Memory B cell (primary cell): ENCODE measurements around the gene ALDH1A2.
"Not testable (repeated sequence)": the region's sequence is repeated elsewhere in the genome, so short reads cannot be mapped to it uniquely, and the experiment has no call there.

Source experiments
- ATAC-seq: fragments of 150-1000 bp; cut with Tn5 transposase; 2 replicates; pipeline ENCODE4 v1.10.0; 2021; ENCODE audit warnings: low read depth, mild to moderate bottlenecking, moderate library complexity
- DNase-seq, 2 donors: peaks; one replicate each; pipeline ENCODE4 v3.0.0; 2022; ENCODE audit warnings: low spot score in 2 of 2
- H3K27ac Mint-ChIP-seq: one replicate; pipeline ENCODE4 v1.8.0; 2022; ENCODE audit warnings: mild to moderate bottlenecking, moderate library complexity, mixed read lengths
- H3K27me3 Mint-ChIP-seq: one replicate; pipeline ENCODE4 v1.8.0; 2022; ENCODE audit warnings: mixed read lengths
- H3K36me3 Mint-ChIP-seq: one replicate; pipeline ENCODE4 v1.8.0; 2022; ENCODE audit warnings: mild to moderate bottlenecking, mixed read lengths
- H3K4me1 Mint-ChIP-seq: one replicate; pipeline ENCODE4 v1.8.0; 2022; ENCODE audit warnings: mixed read lengths
- H3K4me3 Mint-ChIP-seq: one replicate; pipeline ENCODE4 v1.8.0; 2022; ENCODE audit warnings: mild to moderate bottlenecking, moderate library complexity, mixed read lengths
- H3K9me3 Mint-ChIP-seq: one replicate; pipeline ENCODE4 v1.8.0; 2022; ENCODE audit warnings: mixed read lengths

ALDH1A2 gene

GRCh38 chr15:58065445-58066041 is at the start of gene ALDH1A2:
Gene ALDH1A2, minus strand, starts transcription at chr15:58065711. Its CDS starts 61 bp downstream, at chr15:58065650.
- ATAC-seq (no peak), DNase-seq (no peak)
- Mint-ChIP-seq H3K27me3 (peaks cover 15% of the 10 kb centered on the region), H3K36me3 (no peaks in the 10 kb centered on the region), H3K4me1 (peaks cover 6% of the 10 kb centered on the region), H3K9me3 (no peaks in the 10 kb centered on the region), H3K27ac (no peak within 1 kb of the TSS), H3K4me3 (peak within 1 kb of the TSS; percentile 68)

GRCh38 chr15:58114812-58115211 is 49.3 kb upstream of the ALDH1A2 start:
- Mint-ChIP-seq H3K36me3 (no peaks in the 10 kb centered on the region), H3K9me3 (no peaks in the 10 kb centered on the region), H3K27ac (no peak overlapping the region), H3K27me3 (peaks cover 6% of the 10 kb centered on the region), H3K4me3 (no peak overlapping the region), H3K4me1 (no peaks in the 10 kb centered on the region)
- ATAC-seq (no peak), DNase-seq (no peak)

- Mint-ChIP-seq H3K36me3 (no peaks in the 10 kb centered on the region), H3K4me3 (no peak overlapping the region), H3K9me3 (no peaks in the 10 kb centered on the region), H3K27me3 (peaks cover 6% of the 10 kb centered on the region), H3K27ac (no peak overlapping the region), H3K4me1 (no peaks in the 10 kb centered on the region)
- ATAC-seq, result no peak
- no peak for DNase-seq
Observed at GRCh38 chr15:58114388-58114787, 48.9 kb upstream of the ALDH1A2 start.

- H3K27me3 Mint-ChIP-seq, H3K27ac Mint-ChIP-seq, H3K36me3 Mint-ChIP-seq, H3K9me3 Mint-ChIP-seq, ATAC-seq, H3K4me1 Mint-ChIP-seq, DNase-seq, H3K4me3 Mint-ChIP-seq: not testable (repeated sequence)
Observed at GRCh38 chr15:58113358-58113757, 47.8 kb upstream of the ALDH1A2 start.

GRCh38 chr15:58111718-58112104 is 46.2 kb upstream of the ALDH1A2 start:
- H3K9me3 Mint-ChIP-seq, result no peaks in the 10 kb centered on the region

GRCh38 chr15:58110999-58111717 is 45.6 kb upstream of the ALDH1A2 start:
- H3K27ac Mint-ChIP-seq, result no peak overlapping the region
- ATAC-seq, result no peak

More at GRCh38 chr15:58111718-58112104, 46.2 kb upstream of the ALDH1A2 start:
- Mint-ChIP-seq H3K4me1 (no peaks in the 10 kb centered on the region), H3K27ac (no peak overlapping the region), H3K27me3 (peaks cover 6% of the 10 kb centered on the region), H3K4me3 (no peak overlapping the region), H3K36me3 (no peaks in the 10 kb centered on the region)
- no peak for ATAC-seq
- no peak for DNase-seq

GRCh38 chr15:58109419-58109818 is 43.9 kb upstream of the ALDH1A2 start:
- H3K4me1 Mint-ChIP-seq, result no peaks in the 10 kb centered on the region
- ATAC-seq (no peak), DNase-seq (no peak)
- H3K9me3 Mint-ChIP-seq, result no peaks in the 10 kb centered on the region
- H3K4me3 Mint-ChIP-seq, result no peak overlapping the region
- H3K36me3 Mint-ChIP-seq, result no peaks in the 10 kb centered on the region
- peaks cover 6% of the 10 kb centered on the region for H3K27me3 Mint-ChIP-seq
- no peak overlapping the region for H3K27ac Mint-ChIP-seq

More at GRCh38 chr15:58110999-58111717, 45.6 kb upstream of the ALDH1A2 start:
- peaks cover 6% of the 10 kb centered on the region for H3K27me3 Mint-ChIP-seq
- H3K4me3 Mint-ChIP-seq, result no peak overlapping the region
- H3K9me3 Mint-ChIP-seq, result no peaks in the 10 kb centered on the region
- no peaks in the 10 kb centered on the region for H3K36me3 Mint-ChIP-seq
- H3K4me1 Mint-ChIP-seq, result no peaks in the 10 kb centered on the region
- DNase-seq, result no peak

GRCh38 chr15:58108117-58108516 is 42.6 kb upstream of the ALDH1A2 start:
- Mint-ChIP-seq H3K4me1 (no peaks in the 10 kb centered on the region), H3K9me3 (peaks cover 2% of the 10 kb centered on the region), H3K27ac (no peak overlapping the region), H3K27me3 (peaks cover 6% of the 10 kb centered on the region), H3K4me3 (no peak overlapping the region), H3K36me3 (no peaks in the 10 kb centered on the region)
- DNase-seq (no peak), ATAC-seq (no peak)

GRCh38 chr15:58103482-58103881 is 38.0 kb upstream of the ALDH1A2 start:
- no peak for ATAC-seq
- Mint-ChIP-seq H3K36me3 (no peaks in the 10 kb centered on the region), H3K4me3 (no peak overlapping the region), H3K9me3 (peaks cover 2% of the 10 kb centered on the region), H3K4me1 (no peaks in the 10 kb centered on the region), H3K27me3 (no peaks in the 10 kb centered on the region), H3K27ac (no peak overlapping the region)
- DNase-seq, result no peak

GRCh38 chr15:58096529-58097084 is 31.1 kb upstream of the ALDH1A2 start:
- Mint-ChIP-seq H3K4me3 (no peak overlapping the region), H3K27me3 (no peaks in the 10 kb centered on the region), H3K27ac (no peak overlapping the region), H3K4me1 (no peaks in the 10 kb centered on the region), H3K9me3 (no peaks in the 10 kb centered on the region), H3K36me3 (no peaks in the 10 kb centered on the region)
- ATAC-seq, result no peak
- no peak for DNase-seq

GRCh38 chr15:58095415-58095814 is 29.9 kb upstream of the ALDH1A2 start:
- no peaks in the 10 kb centered on the region for H3K4me1 Mint-ChIP-seq
- H3K27ac Mint-ChIP-seq, result no peak overlapping the region
- H3K36me3 Mint-ChIP-seq, result no peaks in the 10 kb centered on the region
- H3K4me3 Mint-ChIP-seq, result no peak overlapping the region
- no peaks in the 10 kb centered on the region for H3K9me3 Mint-ChIP-seq
- H3K27me3 Mint-ChIP-seq, result no peaks in the 10 kb centered on the region
- ATAC-seq (no peak), DNase-seq (no peak)

- H3K27ac Mint-ChIP-seq, result no peak overlapping the region
- peaks cover 9% of the 10 kb centered on the region for H3K27me3 Mint-ChIP-seq
Observed at GRCh38 chr15:58087871-58088270, 22.4 kb upstream of the ALDH1A2 start.

GRCh38 chr15:58086491-58086890 is 21.0 kb upstream of the ALDH1A2 start:
- Mint-ChIP-seq H3K4me1 (no peaks in the 10 kb centered on the region), H3K36me3 (no peaks in the 10 kb centered on the region), H3K27me3 (peaks cover 9% of the 10 kb centered on the region), H3K9me3 (peaks cover 6% of the 10 kb centered on the region), H3K27ac (no peak overlapping the region), H3K4me3 (no peak overlapping the region)
- DNase-seq (no peak), ATAC-seq (no peak)

More at GRCh38 chr15:58087871-58088270, 22.4 kb upstream of the ALDH1A2 start:
- Mint-ChIP-seq H3K36me3 (no peaks in the 10 kb centered on the region), H3K9me3 (peaks cover 6% of the 10 kb centered on the region), H3K4me3 (no peak overlapping the region), H3K4me1 (no peaks in the 10 kb centered on the region)
- DNase-seq (no peak), ATAC-seq (no peak)

GRCh38 chr15:58083526-58083925 is 18.0 kb upstream of the ALDH1A2 start:
- ATAC-seq (no peak), DNase-seq (no peak)
- H3K4me1 Mint-ChIP-seq, result no peaks in the 10 kb centered on the region
- H3K36me3 Mint-ChIP-seq, result no peaks in the 10 kb centered on the region
- no peak overlapping the region for H3K4me3 Mint-ChIP-seq
- peaks cover 8% of the 10 kb centered on the region for H3K27me3 Mint-ChIP-seq
- H3K27ac Mint-ChIP-seq, result no peak overlapping the region
- H3K9me3 Mint-ChIP-seq, result peaks cover 1% of the 10 kb centered on the region
